ENCODE data around the gene STON1. TPM values are rescaled to one million over a fixed set of nuclear protein-coding genes. Genes with fewer than 3 reads are reported as not detected.

STON1 gene
- total RNA-seq, 1 donor from 2014 or later = 35.2 TPM

DNA sequence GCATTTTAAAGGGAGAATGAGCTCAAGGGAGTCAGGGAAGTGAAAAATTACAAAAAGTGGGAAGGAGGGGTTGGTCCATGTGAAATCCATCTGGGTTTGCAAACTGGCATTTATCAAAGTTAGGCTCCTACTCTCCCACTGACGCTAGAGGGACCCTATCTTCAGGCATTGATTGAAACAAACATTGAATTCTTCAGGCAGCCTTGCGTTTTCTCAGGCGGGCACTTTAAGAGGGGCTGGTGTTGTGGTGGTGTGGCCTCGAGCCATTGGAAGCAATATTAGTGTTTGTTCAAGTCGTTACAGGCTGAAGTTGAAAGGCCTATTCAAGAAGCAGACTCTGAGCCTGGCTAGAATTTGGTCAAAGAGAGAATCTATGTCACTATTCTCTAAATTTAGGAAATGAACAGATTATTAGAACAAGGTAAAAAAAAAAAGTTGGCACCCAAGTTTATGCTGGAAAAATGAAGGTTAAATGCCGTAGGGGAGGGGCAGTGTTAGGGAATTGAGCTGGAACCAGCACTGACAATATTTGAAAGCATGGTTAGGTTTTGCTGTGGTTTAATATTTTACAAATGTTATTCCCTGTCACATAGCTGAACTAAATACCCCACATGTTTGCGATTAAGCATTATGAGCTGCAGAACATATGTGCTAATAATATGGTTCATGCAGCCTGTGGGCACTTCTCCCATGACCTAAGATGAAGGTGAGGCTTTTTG is 36.8 kb downstream of the STON1 start:
- intact Hi-C loops (cut with DNase I) = no loop called here
- Histone ChIP-seq H3K4me3 (no peak overlapping the region), H3K4me1 (peaks cover 15% of the 10 kb centered on the region), H3K27me3 (no peaks in the 10 kb centered on the region), H3K27ac (no peak overlapping the region), H3K36me3 (no peaks in the 10 kb centered on the region), H3K9me3 (no peaks in the 10 kb centered on the region)
- TF ChIP-seq, protein P1, sequence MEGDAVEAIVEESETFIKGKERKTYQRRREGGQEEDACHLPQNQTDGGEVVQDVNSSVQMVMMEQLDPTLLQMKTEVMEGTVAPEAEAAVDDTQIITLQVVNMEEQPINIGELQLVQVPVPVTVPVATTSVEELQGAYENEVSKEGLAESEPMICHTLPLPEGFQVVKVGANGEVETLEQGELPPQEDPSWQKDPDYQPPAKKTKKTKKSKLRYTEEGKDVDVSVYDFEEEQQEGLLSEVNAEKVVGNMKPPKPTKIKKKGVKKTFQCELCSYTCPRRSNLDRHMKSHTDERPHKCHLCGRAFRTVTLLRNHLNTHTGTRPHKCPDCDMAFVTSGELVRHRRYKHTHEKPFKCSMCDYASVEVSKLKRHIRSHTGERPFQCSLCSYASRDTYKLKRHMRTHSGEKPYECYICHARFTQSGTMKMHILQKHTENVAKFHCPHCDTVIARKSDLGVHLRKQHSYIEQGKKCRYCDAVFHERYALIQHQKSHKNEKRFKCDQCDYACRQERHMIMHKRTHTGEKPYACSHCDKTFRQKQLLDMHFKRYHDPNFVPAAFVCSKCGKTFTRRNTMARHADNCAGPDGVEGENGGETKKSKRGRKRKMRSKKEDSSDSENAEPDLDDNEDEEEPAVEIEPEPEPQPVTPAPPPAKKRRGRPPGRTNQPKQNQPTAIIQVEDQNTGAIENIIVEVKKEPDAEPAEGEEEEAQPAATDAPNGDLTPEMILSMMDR (IDR thresholded peaks at IDR 0.05) = peak; percentile 29
- peak; percentile 50 for ATAC-seq
- DNase-seq = no peak

DNA sequence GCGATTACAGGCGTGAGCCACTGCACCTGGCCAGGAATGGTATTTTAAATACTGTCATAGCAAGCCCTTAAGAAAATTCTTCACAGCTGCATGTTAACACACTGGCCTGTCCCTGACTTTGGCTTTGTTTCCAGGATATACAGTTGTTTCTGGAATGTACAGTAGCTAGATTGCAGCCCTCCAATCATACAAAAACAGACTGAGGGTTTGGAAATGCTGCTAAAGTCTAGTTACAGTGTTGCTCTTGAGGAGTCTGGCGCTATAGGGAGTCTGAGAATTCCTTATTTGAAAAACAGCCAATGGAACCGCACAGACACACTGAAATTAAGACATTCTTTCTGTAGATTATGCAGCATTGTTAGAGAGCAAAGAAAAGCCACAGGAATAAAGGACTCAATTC is 37.7 kb downstream of the STON1 start:
- Histone ChIP-seq H3K4me1 (peaks cover 15% of the 10 kb centered on the region), H3K36me3 (no peaks in the 10 kb centered on the region), H3K4me3 (no peak overlapping the region), H3K27ac (peak overlapping the region; percentile 65), H3K9me3 (no peaks in the 10 kb centered on the region), H3K27me3 (no peaks in the 10 kb centered on the region)
- no peak for ATAC-seq
- TF ChIP-seq, protein P1 (IDR thresholded peaks at IDR 0.05) = no peak
- DNase-seq = no peak
- intact Hi-C loops (cut with DNase I) = no loop called here

DNA sequence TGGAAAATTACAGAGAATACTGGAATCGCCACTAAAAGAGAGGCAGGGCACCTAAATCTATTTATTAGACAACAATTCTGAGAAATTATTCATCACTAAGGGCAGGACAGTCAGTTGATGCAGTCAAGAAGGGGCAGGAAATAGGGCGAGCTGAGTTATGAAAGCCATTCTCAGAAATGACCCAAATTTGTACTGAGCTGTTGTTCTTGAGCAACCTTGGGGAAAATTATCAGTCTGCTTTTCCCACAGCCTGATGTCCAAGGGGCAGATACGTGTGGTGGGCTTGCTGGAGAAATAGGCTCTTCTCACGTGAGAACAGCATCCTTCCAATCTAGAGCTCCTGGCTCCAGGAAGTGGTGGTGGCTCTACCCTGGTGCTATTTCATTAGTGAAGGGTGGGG is 38.6 kb downstream of the STON1 start:
- intact Hi-C loops (cut with DNase I) = no loop called here
- TF ChIP-seq, protein P1 (IDR thresholded peaks at IDR 0.05) = no peak
- H3K27ac ChIP-seq = peak overlapping the region; percentile 65

DNA sequence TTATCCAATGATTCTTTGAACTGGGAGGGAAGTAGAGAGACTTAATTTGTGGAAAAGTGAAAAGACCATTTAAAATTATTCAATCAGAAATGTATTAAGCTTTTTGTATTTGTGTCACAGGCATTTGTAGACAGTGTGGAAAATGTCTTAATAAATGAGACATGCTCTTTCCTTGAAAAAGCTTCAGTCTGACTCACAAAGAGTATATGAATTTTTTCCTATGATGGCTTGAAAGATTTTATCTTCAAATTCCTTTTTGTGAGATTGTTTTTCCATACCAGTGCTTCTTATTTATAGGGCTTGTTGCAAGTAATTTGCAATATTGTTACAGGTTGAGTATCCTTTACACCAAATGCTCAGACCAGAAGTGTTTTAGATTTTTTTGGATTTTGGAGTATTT is 39.5 kb downstream of the STON1 start:
- Histone ChIP-seq H3K4me3 (peak overlapping the region; percentile 16), H3K4me1 (peaks cover 15% of the 10 kb centered on the region), H3K9me3 (no peaks in the 10 kb centered on the region), H3K27me3 (no peaks in the 10 kb centered on the region), H3K27ac (peak overlapping the region; percentile 2), H3K36me3 (no peaks in the 10 kb centered on the region)
- ATAC-seq (no peak), DNase-seq (no peak)
- intact Hi-C loops (cut with DNase I) = no loop called here
- TF ChIP-seq, protein P1 (IDR thresholded peaks at IDR 0.05) = no peak

More for the DNA sequence above, 38.6 kb downstream of the STON1 start:
- no peaks in the 10 kb centered on the region for H3K9me3 ChIP-seq
- H3K27me3 ChIP-seq = no peaks in the 10 kb centered on the region
- H3K4me3 ChIP-seq = no peak overlapping the region
- no peak for DNase-seq
- no peaks in the 10 kb centered on the region for H3K36me3 ChIP-seq
- peaks cover 15% of the 10 kb centered on the region for H3K4me1 ChIP-seq
- ATAC-seq = peak; percentile 62

DNA sequence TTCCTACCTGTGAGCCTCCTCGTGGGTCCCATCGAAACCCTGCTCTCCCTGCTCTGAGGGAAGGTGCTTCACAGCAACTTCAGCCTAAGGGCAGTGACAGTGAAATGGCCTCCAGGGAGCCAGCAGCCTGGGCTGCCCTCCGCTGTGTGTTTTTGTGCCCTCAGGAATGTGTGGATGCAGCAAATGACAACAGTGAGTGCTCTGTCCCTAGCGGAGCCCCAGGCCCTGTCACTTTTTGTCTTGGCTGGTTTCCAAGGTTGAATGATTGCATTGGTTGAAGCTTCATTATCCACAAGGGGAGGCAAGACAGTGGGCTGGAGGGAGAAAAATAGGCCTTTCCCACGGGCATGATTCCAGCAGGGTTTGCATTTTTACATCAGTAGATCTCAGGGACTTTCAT is 42.9 kb downstream of the STON1 start:
- ATAC-seq (no peak), DNase-seq (no peak)
- Histone ChIP-seq H3K9me3 (no peaks in the 10 kb centered on the region), H3K27me3 (no peaks in the 10 kb centered on the region), H3K4me3 (no peak overlapping the region), H3K27ac (no peak overlapping the region), H3K4me1 (peaks cover 6% of the 10 kb centered on the region), H3K36me3 (no peaks in the 10 kb centered on the region)
- TF ChIP-seq, protein P1 (IDR thresholded peaks at IDR 0.05) = no peak
- intact Hi-C loops (cut with DNase I) = no loop called here
